Activated CD8-positive, alpha-beta T cell treated with anti-CD3 and anti-CD28 coated beads for 36 hours (primary cell): ENCODE results near the gene TPSB2. TPM values are rescaled to one million over a fixed set of nuclear protein-coding genes. Genes with fewer than 3 reads are reported as not detected.
"Not testable (repeated sequence)": the region's sequence is repeated elsewhere in the genome, so short reads cannot be mapped to it uniquely, and the experiment has no call there.

ENCODE experiments used
- ATAC-seq: fragments of 200-7000 bp; cut with Tn5 transposase; one replicate; pipeline ENCODE4 v1.10.0; 2021; ENCODE audit warnings: mild to moderate bottlenecking, moderate library complexity
- CTCF ChIA-PET: fragments of 350-600 bp; sonication (Branson Sonifier 250); formaldehyde crosslinking; loops from one replicate; lab custom pipeline; 2021; ENCODE audit warnings: antibody characterized with exemption; lab: Charles Lee
- POLR2A ChIA-PET: fragments of 350-600 bp; sonication (Branson Sonifier 250); formaldehyde crosslinking; loops from one replicate; lab custom pipeline; 2021; ENCODE audit warnings: antibody characterized with exemption; lab: Charles Lee
- DNase-seq: peaks from one replicate; pipeline ENCODE4 v3.0.0-alpha.2; 2020
- H3K27ac Mint-ChIP-seq: one replicate; pipeline ENCODE4 v1.8.0; 2021; ENCODE audit warnings: mild to moderate bottlenecking, mixed read lengths
- H3K27me3 Mint-ChIP-seq: one replicate; pipeline ENCODE4 v1.8.0; 2021; ENCODE audit warnings: mixed read lengths
- H3K36me3 Mint-ChIP-seq: one replicate; pipeline ENCODE4 v1.8.0; 2021; ENCODE audit warnings: low read depth, mixed read lengths
- H3K4me1 Mint-ChIP-seq: one replicate; pipeline ENCODE4 v1.8.0; 2021; ENCODE audit warnings: low read depth, mixed read lengths
- H3K4me3 Mint-ChIP-seq: one replicate; pipeline ENCODE4 v1.8.0; 2021; ENCODE audit warnings: mild to moderate bottlenecking, moderate library complexity, mixed read lengths
- H3K9me3 Mint-ChIP-seq: one replicate; pipeline ENCODE4 v1.8.0; 2021; ENCODE audit warnings: mixed read lengths
- CTCF ChIP-seq: fragments of 200-600 bp; IDR thresholded peaks from one replicate; pipeline ENCODE4 v1.8.0; 2022; ENCODE audit warnings: antibody characterized with exemption, mild to moderate bottlenecking
- intact Hi-C: fragments of 100-400 bp; cut with micrococcal nuclease; formaldehyde crosslinking; loops from one replicate; pipeline ENCODE4 v1.10.0; 2022
- total RNA-seq, 2 experiments: library from RNA; stranded (reverse); gene quantifications; one replicate each; pipeline ENCODE4 v1.2.3, GENCODE V29; 2021

The TPSB2 gene
- total RNA-seq, 2 experiments from 2014 or later = not detected

DNA sequence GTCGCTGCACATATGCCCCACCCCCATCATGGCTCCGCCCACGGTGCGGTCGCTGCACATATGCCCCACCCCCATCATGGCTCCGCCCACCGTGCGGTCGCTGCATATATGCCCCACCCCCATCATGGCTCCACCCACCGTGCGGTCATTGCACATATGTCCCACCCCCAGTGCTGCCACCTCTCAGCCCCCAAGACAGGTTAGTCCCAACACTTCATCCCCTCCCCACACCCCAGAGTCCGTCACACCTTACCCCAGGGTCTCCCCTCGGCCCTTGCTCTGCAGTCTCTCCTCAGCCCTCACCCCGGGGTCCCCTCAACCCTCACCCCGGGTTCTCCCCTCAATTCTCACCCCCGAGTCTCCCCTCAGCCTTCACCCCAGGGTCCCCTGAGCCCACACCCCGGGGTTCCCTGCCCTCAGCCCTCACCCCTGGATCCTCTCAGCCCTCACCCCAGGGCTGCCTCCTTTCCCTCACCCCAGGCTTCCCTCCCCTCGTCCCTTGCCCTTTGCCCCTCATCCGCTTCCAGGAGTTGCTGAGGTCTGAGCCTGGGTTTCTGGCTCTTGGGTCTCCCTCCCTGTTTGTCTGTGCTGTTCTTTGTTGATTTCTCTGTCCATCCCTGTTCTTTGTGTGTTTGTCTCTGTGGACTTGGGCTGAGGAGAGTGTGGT lies 30.5 kb downstream of the TPSB2 start:
- H3K27ac Mint-ChIP-seq = no peak overlapping the region
- DNase-seq = peak; percentile 21
- no peaks in the 10 kb centered on the region for H3K36me3 Mint-ChIP-seq
- intact Hi-C loops = no loop called here
- H3K27me3 Mint-ChIP-seq = no peaks in the 10 kb centered on the region
- H3K4me1 Mint-ChIP-seq = no peaks in the 10 kb centered on the region
- peak; percentile 41 for ATAC-seq
- no peak overlapping the region for H3K4me3 Mint-ChIP-seq
- H3K9me3 Mint-ChIP-seq = no peaks in the 10 kb centered on the region
- ChIA-PET CTCF (no interaction called here), POLR2A (no interaction called here)
- no peak for TF ChIP-seq CTCF

DNA sequence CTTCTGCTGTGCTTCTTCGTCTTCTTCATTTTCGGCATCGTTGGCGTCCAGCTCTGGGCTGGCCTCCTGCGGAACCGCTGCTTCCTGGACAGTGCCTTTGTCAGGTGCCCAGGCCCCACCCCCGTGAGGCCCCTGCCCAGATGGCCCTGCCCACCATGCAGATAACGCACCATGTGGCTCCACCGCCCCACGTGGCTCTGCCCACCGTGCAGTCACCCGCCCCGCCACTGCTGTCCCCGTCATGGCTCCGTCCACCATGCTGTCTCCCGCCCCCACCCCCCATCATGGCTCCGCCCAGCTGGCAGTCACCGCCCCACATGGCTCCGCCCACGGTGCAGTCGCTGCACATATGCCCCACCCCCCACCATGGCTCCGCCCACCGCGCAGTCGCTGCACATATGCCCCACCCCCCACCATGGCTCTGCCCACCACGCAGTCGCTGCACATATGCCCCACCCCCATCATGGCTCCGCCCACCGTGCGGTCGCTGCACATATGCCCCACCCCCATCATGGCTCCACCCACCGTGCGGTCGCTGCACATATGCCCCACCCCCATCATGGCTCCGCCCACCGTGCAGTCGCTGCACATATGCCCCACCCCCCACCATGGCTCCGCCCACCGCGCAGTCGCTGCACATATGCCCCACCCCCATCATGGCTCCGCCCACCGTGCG lies 31.2 kb downstream of the TPSB2 start:
- H3K27ac Mint-ChIP-seq, H3K4me1 Mint-ChIP-seq, H3K9me3 Mint-ChIP-seq, ATAC-seq, intact Hi-C loops, H3K4me3 Mint-ChIP-seq, CTCF ChIA-PET, H3K27me3 Mint-ChIP-seq, POLR2A ChIA-PET, H3K36me3 Mint-ChIP-seq: not testable (repeated sequence)
- peak; percentile 51 for DNase-seq

GRCh38 chr16:1198194-1198593 lies 31.8 kb downstream of the TPSB2 start:
- no peak overlapping the region for H3K27ac Mint-ChIP-seq
- H3K36me3 Mint-ChIP-seq = no peaks in the 10 kb centered on the region
- no peaks in the 10 kb centered on the region for H3K27me3 Mint-ChIP-seq
- ChIA-PET CTCF (no interaction called here), POLR2A (no interaction called here)
- no peak for TF ChIP-seq CTCF
- H3K9me3 Mint-ChIP-seq = no peaks in the 10 kb centered on the region
- no peak overlapping the region for H3K4me3 Mint-ChIP-seq
- ATAC-seq = no peak
- no peaks in the 10 kb centered on the region for H3K4me1 Mint-ChIP-seq
- intact Hi-C loops = no loop called here
- no peak for DNase-seq

GRCh38 chr16:1197237-1197866 lies 32.6 kb downstream of the TPSB2 start:
- no peak for ATAC-seq
- no peaks in the 10 kb centered on the region for H3K9me3 Mint-ChIP-seq
- H3K27me3 Mint-ChIP-seq = no peaks in the 10 kb centered on the region
- POLR2A ChIA-PET = no interaction called here
- intact Hi-C loops = no loop called here
- H3K4me3 Mint-ChIP-seq = no peak overlapping the region
- TF ChIP-seq CTCF = no peak
- H3K27ac Mint-ChIP-seq = no peak overlapping the region
- H3K4me1 Mint-ChIP-seq = no peaks in the 10 kb centered on the region
- DNase-seq = no peak
- H3K36me3 Mint-ChIP-seq = no peaks in the 10 kb centered on the region
- CTCF ChIA-PET = no interaction called here

DNA sequence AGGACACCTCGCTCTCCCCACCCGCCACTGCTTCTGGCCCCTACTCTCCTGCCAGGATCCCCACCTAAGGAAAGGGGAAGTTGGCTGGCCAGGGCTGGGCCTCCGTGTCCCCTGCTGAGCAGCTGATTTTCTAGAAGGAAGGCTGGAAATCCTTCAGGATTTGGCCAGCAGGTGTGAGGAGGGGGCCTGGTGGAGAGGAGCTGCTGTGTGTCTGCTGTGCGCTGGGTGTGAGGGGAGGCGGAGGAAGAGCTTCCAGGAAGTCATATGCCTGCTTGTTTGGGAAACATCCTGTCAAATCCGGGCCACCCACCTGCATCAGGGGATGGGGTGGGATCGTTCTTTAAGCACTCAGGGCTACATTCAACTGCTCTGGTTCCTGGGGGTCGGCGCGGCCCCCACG lies 33.5 kb downstream of the TPSB2 start:
- no peak for DNase-seq
- H3K27me3 Mint-ChIP-seq = no peaks in the 10 kb centered on the region
- ChIA-PET CTCF (no interaction called here), POLR2A (no interaction called here)
- H3K36me3 Mint-ChIP-seq = no peaks in the 10 kb centered on the region
- no peak overlapping the region for H3K4me3 Mint-ChIP-seq
- no peaks in the 10 kb centered on the region for H3K9me3 Mint-ChIP-seq
- TF ChIP-seq CTCF = no peak
- no peak overlapping the region for H3K27ac Mint-ChIP-seq
- ATAC-seq = no peak
- H3K4me1 Mint-ChIP-seq = no peaks in the 10 kb centered on the region
- intact Hi-C loops = no loop called here
